Measurements from ENCODE around the gene ZNF330.

The ZNF330 gene

DNA sequence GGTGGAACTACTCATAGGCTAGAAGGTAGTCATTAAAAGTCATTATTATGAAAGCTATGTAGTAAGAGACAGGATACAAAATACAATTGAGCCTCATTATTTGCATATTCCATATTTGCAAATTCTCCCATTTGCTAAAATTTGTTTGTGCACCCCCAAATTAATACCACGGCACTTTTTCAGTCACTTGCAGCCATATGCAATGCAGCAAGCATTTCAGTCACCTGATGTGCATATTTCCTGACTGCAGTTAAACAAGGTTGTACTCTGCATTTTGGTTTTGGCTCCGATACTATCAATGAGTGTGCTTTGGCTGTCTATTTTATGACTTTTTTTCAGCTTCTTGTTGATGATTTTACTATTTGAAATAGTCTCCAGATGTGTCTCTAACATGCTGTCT is 62.9 kb downstream of the ZNF330 start:
- Histone ChIP-seq H3K9me2 (replicated peaks; ENCODE audit: insufficient read depth, low read length) (no peaks in the 10 kb centered on the region), H3K4me1 (ENCODE audit: low read length) (no peaks in the 10 kb centered on the region), H3F3A (ENCODE audit: insufficient read depth, low read length) (no peaks in the 10 kb centered on the region), H3K27me3 (replicated peaks; ENCODE audit: insufficient read depth, low read length) (no peaks in the 10 kb centered on the region), H3K4me2 (ENCODE audit: low read depth, low read length) (no peak overlapping the region), H3K9me3 (replicated peaks; ENCODE audit: insufficient read depth, low read length) (no peaks in the 10 kb centered on the region), H3K36me3 (replicated peaks; ENCODE audit: insufficient read depth, low read length) (no peaks in the 10 kb centered on the region), H2AFZ (ENCODE audit: low read length) (no peak overlapping the region), H4K20me1 (ENCODE audit: insufficient read depth, low read length) (no peaks in the 10 kb centered on the region), H3K4me3 (ENCODE audit: low read length) (no peak overlapping the region), H3K9ac (ENCODE audit: low read length) (no peak overlapping the region), H3K27ac (ENCODE audit: low read length) (no peak overlapping the region), H3K79me2 (ENCODE audit: low read length) (no peaks in the 10 kb centered on the region)
- TF ChIP-seq EZH2phosphoT487 (IDR thresholded peaks at IDR 0.05; ENCODE audit: low read length) (no peak), EZH2 (optimal IDR thresholded peaks at IDR 0.05; ENCODE audit: low read depth, low read length) (no peak)
- TF ChIP-seq, protein P1, sequence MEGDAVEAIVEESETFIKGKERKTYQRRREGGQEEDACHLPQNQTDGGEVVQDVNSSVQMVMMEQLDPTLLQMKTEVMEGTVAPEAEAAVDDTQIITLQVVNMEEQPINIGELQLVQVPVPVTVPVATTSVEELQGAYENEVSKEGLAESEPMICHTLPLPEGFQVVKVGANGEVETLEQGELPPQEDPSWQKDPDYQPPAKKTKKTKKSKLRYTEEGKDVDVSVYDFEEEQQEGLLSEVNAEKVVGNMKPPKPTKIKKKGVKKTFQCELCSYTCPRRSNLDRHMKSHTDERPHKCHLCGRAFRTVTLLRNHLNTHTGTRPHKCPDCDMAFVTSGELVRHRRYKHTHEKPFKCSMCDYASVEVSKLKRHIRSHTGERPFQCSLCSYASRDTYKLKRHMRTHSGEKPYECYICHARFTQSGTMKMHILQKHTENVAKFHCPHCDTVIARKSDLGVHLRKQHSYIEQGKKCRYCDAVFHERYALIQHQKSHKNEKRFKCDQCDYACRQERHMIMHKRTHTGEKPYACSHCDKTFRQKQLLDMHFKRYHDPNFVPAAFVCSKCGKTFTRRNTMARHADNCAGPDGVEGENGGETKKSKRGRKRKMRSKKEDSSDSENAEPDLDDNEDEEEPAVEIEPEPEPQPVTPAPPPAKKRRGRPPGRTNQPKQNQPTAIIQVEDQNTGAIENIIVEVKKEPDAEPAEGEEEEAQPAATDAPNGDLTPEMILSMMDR (IDR thresholded peaks at IDR 0.05; ENCODE audit: low read length) = no peak
- DNase-seq = no peak
